Breast epithelium (tissue), 4 donors: ENCODE data around the gene ZFX. TPM values are rescaled to one million over a fixed set of nuclear protein-coding genes. Genes with fewer than 3 reads are reported as not detected.

Experiments used
- DNase-seq, 2 donors: peaks; one replicate each; pipeline ENCODE4 v3.0.0-alpha.2; 2019; ENCODE audit warnings: low spot score in 2 of 2
- H3K27ac ChIP-seq, 2 donors: fragments of 200-600 bp; sonication (generic) in 1 of 2; one replicate each; pipeline ENCODE4 v1.5.1; 2016 to 2019; ENCODE audit warnings: mild to moderate bottlenecking in 1 of 2
- H3K27me3 ChIP-seq, 2 donors: fragments of 200-600 bp; sonication (generic) in 1 of 2; one replicate each; pipeline versions ENCODE4 v1.5.1 to v1.6.0; 2017 to 2019; ENCODE audit warnings: control low read depth in 1 of 2, mild to moderate bottlenecking in 1 of 2
- H3K36me3 ChIP-seq: fragments of 200-600 bp; one replicate; pipeline ENCODE4 v1.5.1; 2019
- H3K4me1 ChIP-seq, 2 donors: fragments of 200-600 bp; sonication (generic); one replicate each; pipeline ENCODE4 v1.5.1; 2016 to 2019; ENCODE audit warnings: control low read depth in 1 of 2
- H3K4me3 ChIP-seq, 3 donors: fragments of 200-600 bp; sonication (generic); 1 replicate in 2 of 3; 2 replicates in 1 of 3; pipeline ENCODE4 v1.5.1; 2016 to 2019; ENCODE audit warnings: mild to moderate bottlenecking in 3 of 3, moderate library complexity in 2 of 3
- H3K9me3 ChIP-seq, 2 donors: fragments of 200-600 bp; sonication (generic) in 1 of 2; one replicate each; pipeline ENCODE4 v1.5.1; 2016 to 2019; ENCODE audit warnings: control low read depth in 1 of 2
- CTCF ChIP-seq, 3 donors: fragments of 450-650 bp; IDR thresholded peaks; one replicate each; pipeline ENCODE4 v1.5.1; 2016 to 2017; ENCODE audit warnings: antibody characterized with exemption in 3 of 3, mild to moderate bottlenecking in 3 of 3, moderate library complexity in 3 of 3
- POLR2A ChIP-seq: fragments of 450-650 bp; IDR thresholded peaks from one replicate; pipeline ENCODE4 v1.6.1; 2016; ENCODE audit warnings: antibody characterized with exemption, mild to moderate bottlenecking, moderate library complexity
- POLR2AphosphoS5 ChIP-seq, 3 donors: sonication (generic); formaldehyde crosslinking; IDR thresholded peaks; one replicate each; pipeline ENCODE4 v1.6.1; 2017; ENCODE audit warnings: antibody characterized with exemption in 3 of 3
- intact Hi-C: fragments of 100-400 bp; cut with DNase I; formaldehyde crosslinking; loops from one replicate; pipeline ENCODE4 v1.15.1; 2023; ENCODE audit warnings: low total_unique reads
- total RNA-seq, 3 donors: library from RNA; depleted of rRNA; stranded (reverse); fragments of >200 nt; gene quantifications; one replicate each; pipeline ENCODE4 v1.1.0, GENCODE V29; 2016

ZFX gene
- total RNA-seq, 3 donors from 2014 or later, result 46.9 to 88.4 (median 67.5) TPM

GRCh38 chrX:24186483-24186882, 37.0 kb downstream of the ZFX start:
- H3K27me3 ChIP-seq, result no peaks in the 10 kb centered on the region
- H3K9me3 ChIP-seq, result no peaks in the 10 kb centered on the region
- intact Hi-C loops, result no loop called here
- TF ChIP-seq POLR2A, result no peak
- TF ChIP-seq CTCF (IDR thresholded peaks at IDR 0.05), result no peak
- no peak for TF ChIP-seq POLR2AphosphoS5 (IDR thresholded peaks at IDR 0.05)
- H3K27ac ChIP-seq, result no peak overlapping the region
- no peaks in the 10 kb centered on the region for H3K36me3 ChIP-seq
- no peak for DNase-seq
- peaks cover 0 to 3% of the 10 kb centered on the region in 2 donors for H3K4me1 ChIP-seq
- H3K4me3 ChIP-seq, result no peak overlapping the region

- intact Hi-C loops, result no loop called here
- no peaks in the 10 kb centered on the region for H3K27me3 ChIP-seq
- H3K27ac ChIP-seq, result no peak overlapping the region
- no peaks in the 10 kb centered on the region for H3K9me3 ChIP-seq
- no peak for DNase-seq
- TF ChIP-seq POLR2A (no peak), CTCF (IDR thresholded peaks at IDR 0.05) (no peak), POLR2AphosphoS5 (IDR thresholded peaks at IDR 0.05) (no peak)
- H3K36me3 ChIP-seq, result no peaks in the 10 kb centered on the region
- H3K4me1 ChIP-seq, result peaks cover 0 to 3% of the 10 kb centered on the region in 2 donors
- no peak overlapping the region for H3K4me3 ChIP-seq
Measured at GRCh38 chrX:24186986-24187385, 37.5 kb downstream of the ZFX start.

- intact Hi-C loops, result no loop called here
- Histone ChIP-seq H3K4me3 (no peak overlapping the region), H3K27ac (no peak overlapping the region), H3K9me3 (no peaks in the 10 kb centered on the region), H3K36me3 (no peaks in the 10 kb centered on the region), H3K27me3 (no peaks in the 10 kb centered on the region), H3K4me1 (peaks cover 0 to 3% of the 10 kb centered on the region in 2 donors)
- TF ChIP-seq CTCF (IDR thresholded peaks at IDR 0.05) (no peak), POLR2AphosphoS5 (IDR thresholded peaks at IDR 0.05) (no peak), POLR2A (no peak)
- DNase-seq, result no peak
Measured at GRCh38 chrX:24189490-24189889, 40.0 kb downstream of the ZFX start.

GRCh38 chrX:24190500-24191156, 41.1 kb downstream of the ZFX start:
- TF ChIP-seq POLR2A (no peak), CTCF (IDR thresholded peaks at IDR 0.05) (no peak), POLR2AphosphoS5 (IDR thresholded peaks at IDR 0.05) (no peak)
- H3K36me3 ChIP-seq, result no peaks in the 10 kb centered on the region
- no peak for DNase-seq
- H3K27ac ChIP-seq, result peak overlapping the region in 1 of 2 donors; percentile 21
- H3K27me3 ChIP-seq, result no peaks in the 10 kb centered on the region
- H3K4me1 ChIP-seq, result peaks cover 0 to 3% of the 10 kb centered on the region in 2 donors
- no peaks in the 10 kb centered on the region for H3K9me3 ChIP-seq
- H3K4me3 ChIP-seq, result no peak overlapping the region
- intact Hi-C loops, result no loop called here

- TF ChIP-seq CTCF (IDR thresholded peaks at IDR 0.05) (no peak), POLR2A (no peak), POLR2AphosphoS5 (IDR thresholded peaks at IDR 0.05) (no peak)
- Histone ChIP-seq H3K4me1 (no peaks in the 10 kb centered on the region), H3K27me3 (no peaks in the 10 kb centered on the region), H3K4me3 (no peak overlapping the region), H3K27ac (no peak overlapping the region), H3K9me3 (no peaks in the 10 kb centered on the region), H3K36me3 (no peaks in the 10 kb centered on the region)
- no peak for DNase-seq
- intact Hi-C loops, result no loop called here
Measured at GRCh38 chrX:24196509-24196908, 47.0 kb downstream of the ZFX start.
